NAMALWA (cell line): ENCODE measurements around the gene ATP13A4.

Source experiments
- DNase-seq: peaks from one replicate; pipeline ENCODE4 v3.0.0-alpha.2; 2015; ENCODE audit warnings: low spot score

The ATP13A4 gene

GRCh38 chr3:193499136-193499770, 55.4 kb downstream of the ATP13A4 start:
- no peak for DNase-seq

- no peak for DNase-seq
Observed at GRCh38 chr3:193498215-193498614, 56.5 kb downstream of the ATP13A4 start.

- DNase-seq, result no peak
Observed at GRCh38 chr3:193496658-193497057, 58.0 kb downstream of the ATP13A4 start.

- no peak for DNase-seq
Observed at GRCh38 chr3:193491026-193491425, 63.7 kb downstream of the ATP13A4 start.

GRCh38 chr3:193490580-193490979, 64.1 kb downstream of the ATP13A4 start:
- no peak for DNase-seq

GRCh38 chr3:193489949-193490348, 64.7 kb downstream of the ATP13A4 start:
- no peak for DNase-seq

GRCh38 chr3:193488741-193489140, 66.0 kb downstream of the ATP13A4 start:
- no peak for DNase-seq

- no peak for DNase-seq
Observed at GRCh38 chr3:193483988-193484539, 70.6 kb downstream of the ATP13A4 start.

GRCh38 chr3:193481436-193481835, 73.3 kb downstream of the ATP13A4 start:
- DNase-seq, result no peak

- DNase-seq, result no peak
Observed at GRCh38 chr3:193474446-193474845, 80.2 kb downstream of the ATP13A4 start.

- no peak for DNase-seq
Observed at GRCh38 chr3:193470710-193471109, 84.0 kb downstream of the ATP13A4 start.

GRCh38 chr3:193465992-193466608, 88.6 kb downstream of the ATP13A4 start:
- DNase-seq, result no peak

GRCh38 chr3:193464889-193465288, 89.8 kb downstream of the ATP13A4 start:
- no peak for DNase-seq

GRCh38 chr3:193457526-193457925, 97.2 kb downstream of the ATP13A4 start:
- no peak for DNase-seq

- DNase-seq, result peak; percentile 11
Observed at GRCh38 chr3:193452338-193452737, 102.4 kb downstream of the ATP13A4 start.

GRCh38 chr3:193451902-193452301, 102.8 kb downstream of the ATP13A4 start:
- no peak for DNase-seq

- no peak for DNase-seq
Observed at GRCh38 chr3:193446965-193447602, 107.6 kb downstream of the ATP13A4 start.

- DNase-seq, result no peak
Observed at GRCh38 chr3:193439423-193439822, 115.3 kb downstream of the ATP13A4 start.

GRCh38 chr3:193418576-193419373, 135.9 kb downstream of the ATP13A4 start:
- DNase-seq, result no peak

GRCh38 chr3:193416629-193417028, 138.1 kb downstream of the ATP13A4 start:
- DNase-seq, result no peak

- no peak for DNase-seq
Observed at GRCh38 chr3:193407688-193408087, 147.0 kb downstream of the ATP13A4 start.

GRCh38 chr3:193407112-193407511, 147.6 kb downstream of the ATP13A4 start:
- no peak for DNase-seq
